HCT116 (cell line): Measurements from ENCODE around the gene CGNL1. TPM values are rescaled to one million over a fixed set of nuclear protein-coding genes. Genes with fewer than 3 reads are reported as not detected.

Experiments used
- ATAC-seq: fragments of 200-7000 bp; cut with Tn5 transposase; 2 replicates; pipeline ENCODE4 v1.9.1; 2020; ENCODE audit warnings: mild to moderate bottlenecking, moderate library complexity
- BruUV-seq: library from RNA; stranded (reverse); fragments of 400-500 nt; replicated peaks from 2 replicates; lab custom pipeline; 2021; lab: Mats Ljungman, UMichigan
- CTCF ChIA-PET: fragments of 300-600 bp; sonication (Branson Sonifier 250); formaldehyde crosslinking; loops from one replicate; lab custom pipeline; 2021; ENCODE audit warnings: antibody characterized with exemption; lab: Charles Lee
- POLR2A ChIA-PET: fragments of 300-600, 350-600 bp; sonication (Branson Sonifier 250); formaldehyde crosslinking; loops from one replicate; lab custom pipeline; 2021; ENCODE audit warnings: antibody characterized with exemption; lab: Charles Lee
- RAD21 ChIA-PET, 2 experiments: fragments of 300-600 bp; sonication (Branson Sonifier 250); formaldehyde crosslinking; loops; one replicate each; lab custom pipeline; 2023; ENCODE audit warnings: low total read pairs in 2 of 2; ENCODE audit not compliant: uncharacterized antibody in 2 of 2, unreplicated experiment in 2 of 2, low non-redundant PET in 1 of 2; lab: Charles Lee
- DNase-seq: peaks from one replicate; pipeline ENCODE4 v3.0.0-alpha.2; 2010; ENCODE audit warnings: low read depth, low spot score
- H2AFZ ChIP-seq: fragments of 200-600 bp; shearing (Covaris generic), sonication (generic); 2 replicates; pipeline ENCODE4 v1.6.1; 2017; ENCODE audit warnings: low read depth, mixed run types, mixed read lengths, antibody characterized with exemption, low read length; ENCODE audit not compliant: poor library complexity, severe bottlenecking
- H3K27ac ChIP-seq: 2 replicates; pipeline ENCODE4 v1.5.1; 2012; ENCODE audit warnings: low read depth, low read length
- H3K27me3 ChIP-seq: fragments of 200-600 bp; sonication (generic); 2 replicates; pipeline ENCODE4 v1.6.1; 2016; ENCODE audit warnings: mixed run types, low read length, mixed read lengths; ENCODE audit not compliant: insufficient read depth
- H3K36me3 ChIP-seq, 2 experiments: fragments of 200-500 bp in 1 of 2; fragments of 200-600 bp in 1 of 2; sonication (Bioruptor generic) in 1 of 2; sonication (generic) in 1 of 2; 2 replicates each; pipeline versions ENCODE4 v1.5.1 to v1.6.1; 2014 to 2016; ENCODE audit warnings: low read length in 2 of 2, inconsistent platforms in 1 of 2, mixed read lengths in 1 of 2, mixed run types in 1 of 2; ENCODE audit not compliant: insufficient read depth in 2 of 2, control insufficient read depth in 1 of 2
- H3K4me1 ChIP-seq, 2 experiments: fragments of 200-600 bp in 1 of 2; sonication (generic) in 1 of 2; 2 replicates each; pipeline versions ENCODE4 v1.5.1 to v1.6.1; 2012 to 2017; ENCODE audit warnings: low read length in 2 of 2, inconsistent platforms in 1 of 2, mild to moderate bottlenecking in 1 of 2, mixed read lengths in 1 of 2, mixed run types in 1 of 2, moderate library complexity in 1 of 2; ENCODE audit not compliant: insufficient read depth in 2 of 2, control insufficient read depth in 1 of 2
- H3K4me2 ChIP-seq: fragments of 200-600 bp; sonication (generic); 2 replicates; pipeline ENCODE4 v1.6.1; 2017; ENCODE audit warnings: mixed run types, low read length, mixed read lengths
- H3K4me3 ChIP-seq, 2 experiments: fragments of 200-600 bp in 1 of 2; sonication (generic) in 1 of 2; replicated peaks in 1 of 2; 2 replicates each; pipeline ENCODE4 v1.5.1; 2011 to 2016; ENCODE audit warnings: low read length in 2 of 2, control low read depth in 1 of 2, low read depth in 1 of 2, mild to moderate bottlenecking in 1 of 2, mixed read lengths in 1 of 2, mixed run types in 1 of 2
- H3K79me2 ChIP-seq: fragments of 200-600 bp; sonication (generic); 2 replicates; pipeline ENCODE4 v1.6.1; 2017; ENCODE audit warnings: mild to moderate bottlenecking, mixed run types, low read length, moderate library complexity, mixed read lengths; ENCODE audit not compliant: insufficient read depth
- H3K9ac ChIP-seq: fragments of 200-600 bp; sonication (generic); 2 replicates; pipeline ENCODE4 v1.6.1; 2016; ENCODE audit warnings: low read length, mixed read lengths
- H3K9me2 ChIP-seq: fragments of 200-600 bp; sonication (generic), shearing (Covaris generic); 2 replicates; pipeline ENCODE4 v1.6.1; 2017; ENCODE audit warnings: mixed run types, mild to moderate bottlenecking, moderate library complexity; ENCODE audit not compliant: insufficient read depth
- H3K9me3 ChIP-seq, 2 experiments: fragments of 200-500 bp in 1 of 2; fragments of 200-600 bp in 1 of 2; sonication (Bioruptor generic) in 1 of 2; sonication (generic) in 1 of 2; 2 replicates each; pipeline ENCODE4 v1.6.1; 2014 to 2017; ENCODE audit warnings: low read length in 2 of 2, mixed read lengths in 2 of 2, inconsistent platforms in 1 of 2, low read depth in 1 of 2, mild to moderate bottlenecking in 1 of 2, mixed run types in 1 of 2, moderate library complexity in 1 of 2; ENCODE audit not compliant: control insufficient read depth in 1 of 2, insufficient read depth in 1 of 2
- H4K20me1 ChIP-seq: fragments of 200-600 bp; sonication (generic), shearing (Covaris generic); 2 replicates; pipeline ENCODE4 v1.6.1; 2017; ENCODE audit warnings: mixed run types, mild to moderate bottlenecking, moderate library complexity; ENCODE audit not compliant: insufficient read depth
- ATF3 ChIP-seq: IDR thresholded peaks from 2 replicates; pipeline ENCODE4 v1.6.1; 2012
- CBX3 ChIP-seq: IDR thresholded peaks from 2 replicates; pipeline ENCODE4 v1.6.1; 2012; ENCODE audit warnings: low read depth
- CEBPB ChIP-seq: IDR thresholded peaks from 2 replicates; pipeline ENCODE4 v1.6.1; 2012; ENCODE audit warnings: low read depth
- CTCF ChIP-seq, 3 experiments: fragments of 200-600 bp in 1 of 3; sonication (generic) in 1 of 3; IDR thresholded peaks in 2 of 3; conservative IDR thresholded peaks in 1 of 3; 2 replicates each; pipeline ENCODE4 v1.5.1; 2012 to 2017; ENCODE audit warnings: low read depth in 2 of 3, low read length in 2 of 3, antibody characterized with exemption in 1 of 3, borderline replicate concordance in 1 of 3, control low read depth in 1 of 3, mild to moderate bottlenecking in 1 of 3, mixed read lengths in 1 of 3, mixed run types in 1 of 3, moderate library complexity in 1 of 3; ENCODE audit not compliant: insufficient read depth in 1 of 3
- EGR1 ChIP-seq: IDR thresholded peaks from 2 replicates; pipeline ENCODE4 v1.6.1; 2012; ENCODE audit warnings: low read depth
- ELF1 ChIP-seq: IDR thresholded peaks from 2 replicates; pipeline ENCODE4 v1.6.1; 2012; ENCODE audit warnings: low read depth, borderline replicate concordance
- EZH2 ChIP-seq: fragments of 200-600 bp; sonication (generic); IDR thresholded peaks from 2 replicates; pipeline ENCODE4 v1.6.1; 2017; ENCODE audit warnings: antibody characterized with exemption, mixed run types
- EZH2phosphoT487 ChIP-seq: fragments of 200-600 bp; IDR thresholded peaks from 2 replicates; pipeline ENCODE4 v1.6.1; 2018; ENCODE audit warnings: antibody characterized with exemption, borderline replicate concordance
- FOSL1 ChIP-seq: IDR thresholded peaks from 2 replicates; pipeline ENCODE4 v1.6.1; 2012; ENCODE audit warnings: low read depth
- MAX ChIP-seq: IDR thresholded peaks from 2 replicates; pipeline ENCODE4 v1.6.1; 2012
- POLR2A ChIP-seq: IDR thresholded peaks from 2 replicates; pipeline ENCODE4 v1.7.0; 2011; ENCODE audit warnings: borderline replicate concordance; ENCODE audit not compliant: insufficient read depth, insufficient read length; ENCODE audit errors: extremely low read depth
- POLR2AphosphoS5 ChIP-seq: IDR thresholded peaks from 2 replicates; pipeline ENCODE4 v1.6.1; 2011; ENCODE audit warnings: mild to moderate bottlenecking, low read depth, low read length, moderate library complexity
- RAD21 ChIP-seq: IDR thresholded peaks from 2 replicates; pipeline ENCODE4 v1.6.1; 2012; ENCODE audit warnings: low read depth, mild to moderate bottlenecking
- SIN3A ChIP-seq: IDR thresholded peaks from 2 replicates; pipeline ENCODE4 v1.6.1; 2012; ENCODE audit warnings: low read depth
- SP1 ChIP-seq: IDR thresholded peaks from 2 replicates; pipeline ENCODE4 v1.6.1; 2012; ENCODE audit warnings: low read depth
- SRF ChIP-seq: IDR thresholded peaks from 2 replicates; pipeline ENCODE4 v1.6.1; 2012; ENCODE audit warnings: low read depth
- ZBTB33 ChIP-seq: IDR thresholded peaks from 2 replicates; pipeline ENCODE4 v1.6.1; 2011; ENCODE audit warnings: mild to moderate bottlenecking, low read length, moderate library complexity; ENCODE audit not compliant: insufficient replicate concordance; ENCODE audit errors: extremely low read depth
- ZFX ChIP-seq: fragments of 450-650 bp; IDR thresholded peaks from 2 replicates; pipeline ENCODE4 v1.6.1; 2017
- intact Hi-C: fragments of 100-400 bp; cut with micrococcal nuclease; formaldehyde crosslinking; loops from 2 replicates; pipeline ENCODE4 v1.10.0; 2022
- total RNA-seq: library from RNA; stranded (reverse); gene quantifications from one replicate; pipeline ENCODE4 v1.2.1, GENCODE V29; 2021; ENCODE audit not compliant: unreplicated experiment

The CGNL1 gene
- total RNA-seq, 1 experiment from 2014 or later: 2.2 TPM

GRCh38 chr15:57537488-57538264 is 161.4 kb downstream of the CGNL1 start:
- no peak for ATAC-seq

More at GRCh38 chr15:57537488-57538264, 161.4 kb downstream of the CGNL1 start:
- no peaks in the 10 kb centered on the region for H3K36me3 ChIP-seq
- ChIA-PET POLR2A (no interaction called here), CTCF (interaction anchor here (1.5 kb wide), 1 partner anchor 10 kb away, joined by 9 read pairs; no protein-coding TSS in a partner anchor), RAD21 (no interaction called here)
- H2AFZ ChIP-seq: no peak overlapping the region
- H3K9me2 ChIP-seq: no peaks in the 10 kb centered on the region
- H3K9me3 ChIP-seq: no peaks in the 10 kb centered on the region
- H4K20me1 ChIP-seq: no peaks in the 10 kb centered on the region
- H3K79me2 ChIP-seq: no peaks in the 10 kb centered on the region
- no peak overlapping the region for H3K9ac ChIP-seq
- no peak for DNase-seq
- H3K27me3 ChIP-seq: no peaks in the 10 kb centered on the region
- H3K4me2 ChIP-seq: no peak overlapping the region
- H3K4me1 ChIP-seq: peaks cover 6% of the 10 kb centered on the region in 2 experiments; a peak in 3 of 4 replicates
- no peak overlapping the region for H3K4me3 ChIP-seq
- intact Hi-C loops: no loop called here
- no peak overlapping the region for H3K27ac ChIP-seq
- BruUV-seq: no TSS peak
- TF ChIP-seq CTCF (IDR thresholded peaks at IDR 0.05 in 2 of 3, conservative IDR thresholded peaks at IDR 0.05 in 1 of 3; ENCODE audit: borderline replicate concordance in 1 of 3, insufficient read depth in 1 of 3, low read depth in 2 of 3, low read length in 2 of 3) (no peak), EZH2 (no peak), SP1 (no peak), SRF (no peak), ATF3 (no peak), FOSL1 (no peak), CEBPB (no peak), RAD21 (no peak), POLR2AphosphoS5 (no peak), ZBTB33 (no peak), ZFX (no peak), CBX3 (no peak), MAX (no peak), EZH2phosphoT487 (no peak), ELF1 (no peak), EGR1 (no peak), SIN3A (no peak), POLR2A (no peak)
